ENCODE data around the gene MACROD2.

Gene MACROD2

DNA sequence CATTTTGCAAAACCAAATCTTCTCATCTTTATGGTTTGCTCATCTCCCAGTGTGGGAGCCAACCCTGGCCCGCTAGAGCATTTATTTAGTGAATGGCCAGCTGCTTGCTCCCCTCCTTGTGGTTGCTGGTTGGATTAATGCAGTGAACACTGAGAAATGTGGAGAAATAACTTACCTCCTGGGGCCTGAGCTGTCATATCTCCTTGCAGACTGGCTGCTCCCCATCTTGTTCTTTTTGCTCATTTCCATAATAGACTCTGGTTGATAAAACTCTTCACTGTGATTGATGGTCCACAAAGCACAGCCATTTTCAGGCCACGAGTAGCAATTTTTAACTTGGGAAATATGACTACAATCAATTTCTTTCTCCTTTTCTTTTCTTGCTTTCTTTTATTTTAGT, 1420.6 kb downstream of the MACROD2 start:
- no peaks in the 10 kb centered on the region for H3K9me3 ChIP-seq (ENCODE audit: control insufficient read depth in 2 of 2, low read length in 2 of 2)
- no peak overlapping the region for H3K9ac ChIP-seq (ENCODE audit: low read length in 2 of 2)
- no peak overlapping the region for H3K4me3 ChIP-seq (ENCODE audit: low read length in 2 of 2)
- no peaks in the 10 kb centered on the region for H3K27me3 ChIP-seq (ENCODE audit: control insufficient read depth in 1 of 2, insufficient read depth in 2 of 2, low read length in 2 of 2)
- no peaks in the 10 kb centered on the region for H3K36me3 ChIP-seq (ENCODE audit: control insufficient read depth in 2 of 2, insufficient read depth in 2 of 2, low read length in 2 of 2)
- no peak overlapping the region for H3K27ac ChIP-seq (ENCODE audit: low read length)
- no peaks in the 10 kb centered on the region for H3K4me1 ChIP-seq (ENCODE audit: control insufficient read depth, insufficient read depth, low read length)

DNA sequence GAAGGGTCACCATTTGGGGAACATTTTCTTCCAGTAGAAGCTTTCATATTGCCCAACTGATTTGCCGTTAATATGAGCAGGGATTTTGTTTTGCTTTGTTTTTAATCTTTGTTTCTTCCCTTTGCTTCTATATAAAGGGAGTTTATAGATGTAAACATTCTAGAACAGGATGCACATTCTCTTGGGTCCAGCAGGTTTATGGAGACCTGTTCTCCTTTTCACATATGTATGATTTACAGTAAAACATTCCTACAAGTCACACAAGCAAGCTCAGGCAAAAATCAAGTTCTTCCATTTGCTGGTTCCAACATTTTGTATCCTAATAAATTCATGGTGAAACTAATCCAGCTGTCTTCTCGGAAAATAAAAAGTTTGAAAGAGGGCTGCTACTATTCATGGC, 1424.5 kb downstream of the MACROD2 start:
- H3K9ac ChIP-seq (ENCODE audit: low read length in 2 of 2) = no peak overlapping the region
- H3K4me1 ChIP-seq (ENCODE audit: control insufficient read depth, insufficient read depth, low read length) = no peaks in the 10 kb centered on the region
- no peaks in the 10 kb centered on the region for H3K36me3 ChIP-seq (ENCODE audit: control insufficient read depth in 2 of 2, insufficient read depth in 2 of 2, low read length in 2 of 2)
- no peaks in the 10 kb centered on the region for H3K9me3 ChIP-seq (ENCODE audit: control insufficient read depth in 2 of 2, low read length in 2 of 2)
- no peaks in the 10 kb centered on the region for H3K27me3 ChIP-seq (ENCODE audit: control insufficient read depth in 1 of 2, insufficient read depth in 2 of 2, low read length in 2 of 2)
- no peak overlapping the region for H3K27ac ChIP-seq (ENCODE audit: low read length)
- H3K4me3 ChIP-seq (ENCODE audit: low read length in 2 of 2) = no peak overlapping the region

- Histone ChIP-seq H3K9ac (ENCODE audit: low read length in 2 of 2) (no peak overlapping the region), H3K9me3 (ENCODE audit: control insufficient read depth in 2 of 2, low read length in 2 of 2) (no peaks in the 10 kb centered on the region), H3K4me1 (ENCODE audit: control insufficient read depth, insufficient read depth, low read length) (no peaks in the 10 kb centered on the region), H3K27me3 (ENCODE audit: control insufficient read depth in 1 of 2, insufficient read depth in 2 of 2, low read length in 2 of 2) (no peaks in the 10 kb centered on the region), H3K4me3 (ENCODE audit: low read length in 2 of 2) (no peak overlapping the region), H3K36me3 (ENCODE audit: control insufficient read depth in 2 of 2, insufficient read depth in 2 of 2, low read length in 2 of 2) (no peaks in the 10 kb centered on the region), H3K27ac (ENCODE audit: low read length) (no peak overlapping the region)
Measured at GRCh38 chr20:15422966-15423365, 1427.7 kb downstream of the MACROD2 start.

DNA sequence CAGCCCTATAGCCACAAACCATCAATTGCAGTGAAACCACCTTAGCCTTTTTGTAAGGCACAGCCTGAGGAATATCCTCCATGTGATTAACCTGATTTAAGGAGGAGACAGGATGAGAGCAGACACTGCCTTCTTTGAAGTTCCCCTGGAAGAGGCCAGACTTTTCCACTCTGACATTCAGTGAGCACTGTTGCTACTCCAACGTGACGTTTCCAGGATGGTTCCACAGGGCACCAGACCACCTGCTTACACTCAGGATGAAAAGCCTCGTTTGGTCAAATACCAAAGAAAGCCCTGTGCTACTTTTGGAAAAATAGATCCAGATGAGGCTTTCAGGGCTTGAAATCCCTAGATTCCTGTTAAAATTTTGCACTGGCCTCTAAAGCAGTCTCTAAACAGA, 1444.2 kb downstream of the MACROD2 start:
- Histone ChIP-seq H3K27me3 (ENCODE audit: control insufficient read depth in 1 of 2, insufficient read depth in 2 of 2, low read length in 2 of 2) (no peaks in the 10 kb centered on the region), H3K9ac (ENCODE audit: low read length in 2 of 2) (no peak overlapping the region), H3K36me3 (ENCODE audit: control insufficient read depth in 2 of 2, insufficient read depth in 2 of 2, low read length in 2 of 2) (no peaks in the 10 kb centered on the region), H3K4me3 (ENCODE audit: low read length in 2 of 2) (no peak overlapping the region), H3K27ac (ENCODE audit: low read length) (no peak overlapping the region), H3K9me3 (ENCODE audit: control insufficient read depth in 2 of 2, low read length in 2 of 2) (no peaks in the 10 kb centered on the region), H3K4me1 (ENCODE audit: control insufficient read depth, insufficient read depth, low read length) (peaks cover 4% of the 10 kb centered on the region)

GRCh38 chr20:15440049-15440820, 1444.9 kb downstream of the MACROD2 start:
- H3K4me1 ChIP-seq (ENCODE audit: control insufficient read depth, insufficient read depth, low read length) = peaks cover 4% of the 10 kb centered on the region
- H3K36me3 ChIP-seq (ENCODE audit: control insufficient read depth in 2 of 2, insufficient read depth in 2 of 2, low read length in 2 of 2) = no peaks in the 10 kb centered on the region
- H3K27ac ChIP-seq (ENCODE audit: low read length) = no peak overlapping the region
- H3K4me3 ChIP-seq (ENCODE audit: low read length in 2 of 2) = no peak overlapping the region
- H3K9ac ChIP-seq (ENCODE audit: low read length in 2 of 2) = no peak overlapping the region
- no peaks in the 10 kb centered on the region for H3K9me3 ChIP-seq (ENCODE audit: control insufficient read depth in 2 of 2, low read length in 2 of 2)
- no peaks in the 10 kb centered on the region for H3K27me3 ChIP-seq (ENCODE audit: control insufficient read depth in 1 of 2, insufficient read depth in 2 of 2, low read length in 2 of 2)

DNA sequence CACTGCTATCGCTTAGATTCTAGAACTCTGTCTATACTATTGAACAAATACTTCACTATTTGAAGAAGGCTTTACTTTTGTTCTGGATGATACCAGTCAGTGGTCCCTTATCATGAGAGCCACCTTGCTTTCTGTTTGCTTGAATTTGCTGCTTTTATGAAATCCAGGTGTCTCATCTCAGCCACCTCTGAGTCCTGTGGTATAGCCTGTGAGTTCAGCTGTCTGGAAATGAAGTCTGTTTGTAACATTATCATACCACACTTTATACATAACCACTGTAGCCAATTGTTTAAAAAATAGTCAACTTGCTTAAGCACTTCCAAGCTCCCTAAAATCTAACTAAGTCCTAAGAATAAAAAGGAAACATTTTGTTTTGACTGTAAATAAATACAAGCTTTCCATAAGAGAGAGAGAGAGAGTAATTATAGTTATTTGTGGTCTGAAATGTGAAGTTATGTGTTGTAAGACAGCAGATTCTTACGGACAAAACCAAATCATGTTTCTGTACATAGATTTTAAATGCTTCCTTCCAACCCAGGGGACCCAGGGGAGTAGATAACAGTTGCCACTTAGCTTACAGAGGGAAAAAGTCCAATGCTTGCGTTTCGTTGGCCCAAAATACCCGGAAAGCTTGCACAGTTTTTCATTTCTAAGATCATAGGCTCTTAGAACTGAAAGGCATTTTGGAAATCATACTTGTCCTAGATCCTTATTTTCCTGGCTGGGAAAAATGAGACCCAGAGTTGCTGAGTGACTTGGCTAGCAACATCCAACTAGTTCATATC, 1449.9 kb downstream of the MACROD2 start:
- H3K9ac ChIP-seq (ENCODE audit: low read length in 2 of 2) = no peak overlapping the region
- no peaks in the 10 kb centered on the region for H3K36me3 ChIP-seq (ENCODE audit: control insufficient read depth in 2 of 2, insufficient read depth in 2 of 2, low read length in 2 of 2)
- H3K9me3 ChIP-seq (ENCODE audit: control insufficient read depth in 2 of 2, low read length in 2 of 2) = no peaks in the 10 kb centered on the region
- H3K27me3 ChIP-seq (ENCODE audit: control insufficient read depth in 1 of 2, insufficient read depth in 2 of 2, low read length in 2 of 2) = no peaks in the 10 kb centered on the region
- H3K4me1 ChIP-seq (ENCODE audit: control insufficient read depth, insufficient read depth, low read length) = peaks cover 6% of the 10 kb centered on the region
- H3K4me3 ChIP-seq (ENCODE audit: low read length in 2 of 2) = no peak overlapping the region
- H3K27ac ChIP-seq (ENCODE audit: low read length) = no peak overlapping the region

DNA sequence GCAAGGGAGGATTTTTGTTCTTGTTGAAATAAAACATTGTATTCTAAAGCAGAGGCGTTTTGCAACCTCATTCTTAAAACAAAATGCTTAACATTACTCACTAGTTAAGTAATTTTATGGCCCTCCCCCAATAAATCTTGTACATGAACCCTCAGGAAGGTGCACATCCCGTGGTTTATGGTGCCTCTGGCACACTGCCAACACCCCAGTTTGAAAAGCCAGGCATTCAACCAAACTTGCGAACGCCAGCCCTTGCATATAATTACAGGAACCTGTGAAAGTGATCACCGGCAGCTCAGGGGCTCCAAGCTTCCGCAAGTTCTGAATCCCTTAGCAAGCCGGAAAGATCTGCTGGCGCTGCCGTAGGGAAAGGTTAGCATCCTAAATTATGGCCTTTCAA, 1451.1 kb downstream of the MACROD2 start:
- Histone ChIP-seq H3K36me3 (ENCODE audit: control insufficient read depth in 2 of 2, insufficient read depth in 2 of 2, low read length in 2 of 2) (no peaks in the 10 kb centered on the region), H3K27ac (ENCODE audit: low read length) (no peak overlapping the region), H3K4me1 (ENCODE audit: control insufficient read depth, insufficient read depth, low read length) (peaks cover 3% of the 10 kb centered on the region), H3K9me3 (ENCODE audit: control insufficient read depth in 2 of 2, low read length in 2 of 2) (no peaks in the 10 kb centered on the region), H3K27me3 (ENCODE audit: control insufficient read depth in 1 of 2, insufficient read depth in 2 of 2, low read length in 2 of 2) (no peaks in the 10 kb centered on the region), H3K4me3 (ENCODE audit: low read length in 2 of 2) (no peak overlapping the region), H3K9ac (ENCODE audit: low read length in 2 of 2) (no peak overlapping the region)

- Histone ChIP-seq H3K9ac (ENCODE audit: low read length in 2 of 2) (no peak overlapping the region), H3K27ac (ENCODE audit: low read length) (no peak overlapping the region), H3K4me1 (ENCODE audit: control insufficient read depth, insufficient read depth, low read length) (peaks cover 3% of the 10 kb centered on the region), H3K27me3 (ENCODE audit: control insufficient read depth in 1 of 2, insufficient read depth in 2 of 2, low read length in 2 of 2) (no peaks in the 10 kb centered on the region), H3K36me3 (ENCODE audit: control insufficient read depth in 2 of 2, insufficient read depth in 2 of 2, low read length in 2 of 2) (no peaks in the 10 kb centered on the region), H3K9me3 (ENCODE audit: control insufficient read depth in 2 of 2, low read length in 2 of 2) (no peaks in the 10 kb centered on the region), H3K4me3 (ENCODE audit: low read length in 2 of 2) (no peak overlapping the region)
Measured at GRCh38 chr20:15447549-15447948, 1452.2 kb downstream of the MACROD2 start.

DNA sequence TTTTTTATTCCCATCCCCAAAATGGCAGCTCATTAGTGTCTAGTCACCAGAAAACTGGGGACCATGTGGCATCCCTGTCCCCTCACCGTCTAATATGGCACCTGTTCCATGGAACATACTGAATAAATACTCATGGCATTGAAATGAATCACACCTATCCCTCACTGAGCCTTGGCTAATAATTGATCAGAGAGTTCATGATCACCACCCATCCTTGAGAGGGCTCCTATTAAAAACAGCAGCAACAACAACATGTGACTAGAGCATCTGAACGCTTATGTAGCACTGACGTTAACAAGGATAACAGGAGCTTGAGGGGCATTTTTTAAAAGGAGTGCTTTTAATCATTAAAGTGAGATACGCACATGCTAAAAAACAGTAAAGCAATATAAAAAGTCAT, 1453.7 kb downstream of the MACROD2 start:
- Histone ChIP-seq H3K9me3 (ENCODE audit: control insufficient read depth in 2 of 2, low read length in 2 of 2) (no peaks in the 10 kb centered on the region), H3K4me1 (ENCODE audit: control insufficient read depth, insufficient read depth, low read length) (peaks cover 3% of the 10 kb centered on the region), H3K27me3 (ENCODE audit: control insufficient read depth in 1 of 2, insufficient read depth in 2 of 2, low read length in 2 of 2) (no peaks in the 10 kb centered on the region), H3K9ac (ENCODE audit: low read length in 2 of 2) (no peak overlapping the region), H3K36me3 (ENCODE audit: control insufficient read depth in 2 of 2, insufficient read depth in 2 of 2, low read length in 2 of 2) (no peaks in the 10 kb centered on the region), H3K27ac (ENCODE audit: low read length) (no peak overlapping the region), H3K4me3 (ENCODE audit: low read length in 2 of 2) (no peak overlapping the region)

GRCh38 chr20:15451241-15451640, 1455.9 kb downstream of the MACROD2 start:
- H3K4me3 ChIP-seq (ENCODE audit: low read length in 2 of 2) = no peak overlapping the region
- H3K4me1 ChIP-seq (ENCODE audit: control insufficient read depth, insufficient read depth, low read length) = peaks cover 2% of the 10 kb centered on the region
- no peaks in the 10 kb centered on the region for H3K36me3 ChIP-seq (ENCODE audit: control insufficient read depth in 2 of 2, insufficient read depth in 2 of 2, low read length in 2 of 2)
- H3K27ac ChIP-seq (ENCODE audit: low read length) = no peak overlapping the region
- H3K27me3 ChIP-seq (ENCODE audit: control insufficient read depth in 1 of 2, insufficient read depth in 2 of 2, low read length in 2 of 2) = no peaks in the 10 kb centered on the region
- H3K9me3 ChIP-seq (ENCODE audit: control insufficient read depth in 2 of 2, low read length in 2 of 2) = no peaks in the 10 kb centered on the region
- no peak overlapping the region for H3K9ac ChIP-seq (ENCODE audit: low read length in 2 of 2)

GRCh38 chr20:15455279-15455678, 1460.0 kb downstream of the MACROD2 start:
- no peaks in the 10 kb centered on the region for H3K4me1 ChIP-seq (ENCODE audit: control insufficient read depth, insufficient read depth, low read length)
- H3K27me3 ChIP-seq (ENCODE audit: control insufficient read depth in 1 of 2, insufficient read depth in 2 of 2, low read length in 2 of 2) = no peaks in the 10 kb centered on the region
- no peak overlapping the region for H3K4me3 ChIP-seq (ENCODE audit: low read length in 2 of 2)
- no peaks in the 10 kb centered on the region for H3K36me3 ChIP-seq (ENCODE audit: control insufficient read depth in 2 of 2, insufficient read depth in 2 of 2, low read length in 2 of 2)
- no peak overlapping the region for H3K9ac ChIP-seq (ENCODE audit: low read length in 2 of 2)
- H3K9me3 ChIP-seq (ENCODE audit: control insufficient read depth in 2 of 2, low read length in 2 of 2) = no peaks in the 10 kb centered on the region
- no peak overlapping the region for H3K27ac ChIP-seq (ENCODE audit: low read length)
